Measurements from ENCODE around the gene CAPN2. TPM values are rescaled to one million over a fixed set of nuclear protein-coding genes. Genes with fewer than 3 reads are reported as not detected.
"Not testable (repeated sequence)": the region's sequence is repeated elsewhere in the genome, so short reads cannot be mapped to it uniquely, and the experiment has no call there.

The CAPN2 gene
- total RNA-seq, 1 experiment from 2014 or later, result 1,259 TPM

DNA sequence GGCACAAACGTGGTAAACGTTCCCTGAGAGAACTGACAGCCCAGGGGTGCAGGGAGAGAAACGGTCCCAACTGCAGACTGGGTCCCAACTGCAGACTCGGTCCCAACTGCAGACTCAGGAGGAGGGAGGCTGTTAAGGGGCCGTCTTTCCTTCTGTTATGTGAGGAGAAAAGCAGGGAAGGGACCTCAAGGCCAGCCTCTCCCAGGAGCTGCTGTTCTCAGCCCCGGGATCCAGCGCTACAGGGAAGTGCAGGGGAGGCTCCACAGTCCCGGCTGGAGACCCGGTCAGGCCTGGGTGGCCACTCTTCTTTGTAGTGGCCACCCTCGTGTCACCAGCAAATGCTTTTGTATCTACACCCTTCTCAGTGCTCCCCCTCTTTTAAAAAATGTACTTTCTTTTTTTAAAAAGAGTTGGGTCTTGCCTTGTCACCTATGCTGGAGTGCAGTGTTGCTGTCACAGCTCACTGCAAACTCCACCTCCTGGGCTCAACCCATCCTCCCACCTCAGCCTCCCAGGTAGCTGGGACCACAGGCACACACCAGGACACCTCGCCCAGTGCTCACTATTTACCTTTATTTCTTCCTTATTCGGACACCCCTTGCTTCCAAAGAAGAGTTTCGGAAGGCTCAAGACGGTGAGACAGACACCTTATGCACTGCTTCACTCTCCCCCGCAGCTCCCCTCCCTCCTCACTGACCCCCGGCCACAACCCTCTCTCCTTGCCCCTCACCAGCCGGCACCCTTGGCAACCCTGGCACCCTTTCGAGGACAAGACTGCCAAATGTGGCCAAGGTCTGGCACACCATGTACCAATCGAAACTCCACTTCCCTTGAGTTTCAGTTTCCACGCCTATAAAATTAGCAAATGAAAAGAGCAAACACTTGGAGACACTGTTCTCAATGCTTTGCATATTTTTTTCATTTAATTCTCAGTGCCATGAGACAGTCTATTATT is 21.8 kb downstream of the CAPN2 start:
- DNase-seq (no peak), ATAC-seq (no peak)
- peaks cover 6% of the 10 kb centered on the region for H3F3A ChIP-seq (ENCODE audit: low read length, unreplicated experiment)
- peak overlapping the region; percentile 70 for H3K4me2 ChIP-seq (ENCODE audit: low read length)
- H3K27me3 ChIP-seq (ENCODE audit: low read length), result no peaks in the 10 kb centered on the region
- no peaks in the 10 kb centered on the region for H3K9me3 ChIP-seq (ENCODE audit: low read length)
- H2AFZ ChIP-seq (ENCODE audit: low read length), result no peak overlapping the region
- H3K79me2 ChIP-seq (ENCODE audit: low read length), result peaks cover 99% of the 10 kb centered on the region
- H3K4me1 ChIP-seq (ENCODE audit: insufficient read depth, low read length), result peaks cover 58% of the 10 kb centered on the region
- H3K4me3 ChIP-seq (ENCODE audit: low read length), result no peak overlapping the region
- no peaks in the 10 kb centered on the region for H3K9me2 ChIP-seq (replicated peaks; ENCODE audit: low read length)
- TF ChIP-seq EZH2phosphoT487 (IDR thresholded peaks at IDR 0.05; ENCODE audit: borderline replicate concordance, low read length) (no peak), EZH2 (IDR thresholded peaks at IDR 0.05; ENCODE audit: low read length, unreplicated experiment) (no peak)
- TF ChIP-seq, protein P1, sequence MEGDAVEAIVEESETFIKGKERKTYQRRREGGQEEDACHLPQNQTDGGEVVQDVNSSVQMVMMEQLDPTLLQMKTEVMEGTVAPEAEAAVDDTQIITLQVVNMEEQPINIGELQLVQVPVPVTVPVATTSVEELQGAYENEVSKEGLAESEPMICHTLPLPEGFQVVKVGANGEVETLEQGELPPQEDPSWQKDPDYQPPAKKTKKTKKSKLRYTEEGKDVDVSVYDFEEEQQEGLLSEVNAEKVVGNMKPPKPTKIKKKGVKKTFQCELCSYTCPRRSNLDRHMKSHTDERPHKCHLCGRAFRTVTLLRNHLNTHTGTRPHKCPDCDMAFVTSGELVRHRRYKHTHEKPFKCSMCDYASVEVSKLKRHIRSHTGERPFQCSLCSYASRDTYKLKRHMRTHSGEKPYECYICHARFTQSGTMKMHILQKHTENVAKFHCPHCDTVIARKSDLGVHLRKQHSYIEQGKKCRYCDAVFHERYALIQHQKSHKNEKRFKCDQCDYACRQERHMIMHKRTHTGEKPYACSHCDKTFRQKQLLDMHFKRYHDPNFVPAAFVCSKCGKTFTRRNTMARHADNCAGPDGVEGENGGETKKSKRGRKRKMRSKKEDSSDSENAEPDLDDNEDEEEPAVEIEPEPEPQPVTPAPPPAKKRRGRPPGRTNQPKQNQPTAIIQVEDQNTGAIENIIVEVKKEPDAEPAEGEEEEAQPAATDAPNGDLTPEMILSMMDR (conservative IDR thresholded peaks at IDR 0.05; ENCODE audit: low read depth, low read length), result no peak
- CTCF ChIA-PET, result no interaction called here
- POLR2A ChIA-PET (ENCODE audit: unreplicated experiment), result no interaction called here
- H3K36me3 ChIP-seq (ENCODE audit: low read depth, low read length), result peaks cover 50% of the 10 kb centered on the region
- intact Hi-C loops (cut with micrococcal nuclease), result loop anchor here (2.0 kb wide), 2 partner anchors 19 to 33 kb away; no protein-coding TSS in a partner anchor
- H4K20me1 ChIP-seq (ENCODE audit: low read length), result peaks cover 42% of the 10 kb centered on the region
- H3K27ac ChIP-seq (ENCODE audit: low read length), result peak overlapping the region; percentile 88
- no TSS peak for BruUV-seq (replicated peaks)
- H3K9ac ChIP-seq (ENCODE audit: low read length), result peak overlapping the region; percentile 44

DNA sequence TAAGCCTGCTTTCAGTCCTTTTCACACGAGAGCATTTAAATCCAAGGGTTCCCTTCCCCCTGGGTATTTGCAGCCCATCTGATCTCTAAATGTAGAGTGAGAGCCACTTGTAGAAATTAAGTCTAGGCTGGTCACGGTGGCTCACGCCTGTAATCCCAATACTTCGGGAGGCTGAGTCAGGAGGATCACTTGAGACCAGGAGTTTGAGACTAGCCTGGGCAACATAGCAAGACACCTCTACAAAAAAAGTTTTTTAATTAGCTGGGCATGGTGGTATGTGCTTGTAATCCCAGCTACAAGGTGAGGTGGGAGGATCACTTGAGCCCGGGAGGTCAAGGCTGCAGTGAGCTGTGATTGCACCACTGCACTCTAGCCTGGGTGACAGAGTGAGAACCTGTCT is 24.3 kb downstream of the CAPN2 start:
- peaks cover 95% of the 10 kb centered on the region for H3K79me2 ChIP-seq (ENCODE audit: low read length)
- POLR2A ChIA-PET (ENCODE audit: unreplicated experiment), result interaction anchor here (0.6 kb wide), 1 partner anchor 18 kb away, joined by 3 read pairs; no protein-coding TSS in a partner anchor
- H3K9ac ChIP-seq (ENCODE audit: low read length); H3F3A ChIP-seq (ENCODE audit: low read length, unreplicated experiment); DNase-seq; H3K27ac ChIP-seq (ENCODE audit: low read length); BruUV-seq (replicated peaks); H2AFZ ChIP-seq (ENCODE audit: low read length); H3K4me2 ChIP-seq (ENCODE audit: low read length); CTCF ChIA-PET; ATAC-seq; H3K9me3 ChIP-seq (ENCODE audit: low read length); H3K4me3 ChIP-seq (ENCODE audit: low read length); intact Hi-C loops (cut with micrococcal nuclease); H3K9me2 ChIP-seq (replicated peaks; ENCODE audit: low read length); H3K27me3 ChIP-seq (ENCODE audit: low read length): not testable (repeated sequence)
- peaks cover 44% of the 10 kb centered on the region; the same call in 1 of the 2 replicates for H4K20me1 ChIP-seq (ENCODE audit: low read length)
- peaks cover 37% of the 10 kb centered on the region for H3K4me1 ChIP-seq (ENCODE audit: insufficient read depth, low read length)
- peaks cover 60% of the 10 kb centered on the region for H3K36me3 ChIP-seq (ENCODE audit: low read depth, low read length)

DNA sequence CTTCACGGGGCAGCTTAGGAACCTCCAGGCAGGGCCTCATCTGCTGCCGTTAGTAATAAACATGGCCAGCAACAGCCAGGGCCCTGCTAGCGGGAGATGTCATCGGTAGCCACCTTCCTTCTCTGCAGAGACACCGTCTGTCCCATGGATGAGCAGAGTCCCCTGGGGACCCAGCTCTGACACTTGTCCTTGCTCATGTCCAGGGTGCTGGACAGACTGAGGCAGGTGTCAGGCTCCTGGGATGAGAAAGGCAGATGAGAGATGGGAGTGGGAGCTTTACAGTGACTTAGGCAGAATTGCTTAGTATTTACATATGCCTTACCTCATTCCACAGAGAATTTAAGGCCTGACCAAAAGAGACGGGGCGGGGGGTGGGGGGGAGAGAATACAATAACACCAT is 25.0 kb downstream of the CAPN2 start:
- peaks cover 30% of the 10 kb centered on the region for H3K4me1 ChIP-seq (ENCODE audit: insufficient read depth, low read length)
- POLR2A ChIA-PET (ENCODE audit: unreplicated experiment), result no interaction called here
- H3K27ac ChIP-seq (ENCODE audit: low read length), result no peak overlapping the region

More for the DNA sequence above, 25.0 kb downstream of the CAPN2 start:
- Histone ChIP-seq H3K36me3 (ENCODE audit: low read depth, low read length) (peaks cover 57% of the 10 kb centered on the region), H3K27me3 (ENCODE audit: low read length) (no peaks in the 10 kb centered on the region), H3K4me3 (ENCODE audit: low read length) (no peak overlapping the region), H3K9ac (ENCODE audit: low read length) (no peak overlapping the region), H4K20me1 (ENCODE audit: low read length) (peaks cover 41% of the 10 kb centered on the region; the same call in 1 of the 2 replicates), H3F3A (ENCODE audit: low read length, unreplicated experiment) (no peaks in the 10 kb centered on the region), H3K79me2 (ENCODE audit: low read length) (peaks cover 93% of the 10 kb centered on the region), H2AFZ (ENCODE audit: low read length) (no peak overlapping the region), H3K4me2 (ENCODE audit: low read length) (no peak overlapping the region), H3K9me2 (replicated peaks; ENCODE audit: low read length) (no peaks in the 10 kb centered on the region), H3K9me3 (ENCODE audit: low read length) (no peaks in the 10 kb centered on the region)
- DNase-seq (no peak), ATAC-seq (no peak; the same call in 1 of the 2 replicates)
- CTCF ChIA-PET, result interaction anchor here (1.1 kb wide), 1 partner anchor 12 kb away, joined by 3 read pairs; no protein-coding TSS in a partner anchor
- no peak for TF ChIP-seq EZH2phosphoT487 (IDR thresholded peaks at IDR 0.05; ENCODE audit: borderline replicate concordance, low read length)
- TF ChIP-seq, protein P1 (conservative IDR thresholded peaks at IDR 0.05; ENCODE audit: low read depth, low read length), result no peak
- no peak for TF ChIP-seq EZH2 (IDR thresholded peaks at IDR 0.05; ENCODE audit: low read length, unreplicated experiment)
- BruUV-seq (replicated peaks), result no TSS peak
- intact Hi-C loops (cut with micrococcal nuclease), result no loop called here
